GM12874 (cell line): ENCODE results near the gene DHRSX.

Source experiments
- CTCF ChIP-seq: IDR thresholded peaks from 2 replicates; pipeline ENCODE4 v1.5.1; 2011; ENCODE audit warnings: low read depth, mild to moderate bottlenecking, control low read depth, low read length, moderate library complexity; ENCODE audit not compliant: insufficient read depth

DHRSX gene

DNA sequence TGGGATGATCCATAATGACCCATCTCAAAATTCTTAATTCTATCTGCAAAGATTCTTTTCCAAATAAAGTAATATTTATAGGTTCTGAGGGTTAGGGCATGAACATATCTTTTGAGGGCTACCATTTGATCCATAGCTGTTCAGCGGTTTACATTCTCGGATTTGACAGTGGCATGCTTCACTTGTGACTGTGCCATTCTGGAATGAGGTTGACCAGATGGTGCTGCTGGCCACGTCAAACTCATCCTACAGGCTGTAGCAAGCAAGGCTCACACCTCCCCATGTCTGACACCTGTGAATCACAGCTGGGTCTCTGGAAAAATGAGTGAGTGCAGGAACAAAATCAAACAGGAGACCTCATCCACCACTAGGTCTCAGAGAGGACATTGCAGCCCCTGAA lies 280.5 kb downstream of the DHRSX start:
- no peak for TF ChIP-seq CTCF

DNA sequence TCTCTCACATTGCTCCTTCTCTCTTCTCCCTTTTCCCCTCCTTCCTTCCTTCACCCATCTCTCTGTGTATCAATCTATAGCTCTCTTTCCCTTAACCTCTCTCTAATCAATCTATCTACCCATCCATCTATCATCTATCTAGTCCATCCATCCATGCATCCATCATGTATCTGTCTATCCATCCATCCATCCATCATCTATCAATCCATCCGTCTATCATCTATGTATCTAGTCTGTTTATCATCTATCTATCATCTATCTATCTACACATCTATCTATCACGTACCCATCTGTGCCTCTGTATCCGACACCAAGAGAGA lies 307.5 kb downstream of the DHRSX start:
- TF ChIP-seq CTCF, result no peak

DNA sequence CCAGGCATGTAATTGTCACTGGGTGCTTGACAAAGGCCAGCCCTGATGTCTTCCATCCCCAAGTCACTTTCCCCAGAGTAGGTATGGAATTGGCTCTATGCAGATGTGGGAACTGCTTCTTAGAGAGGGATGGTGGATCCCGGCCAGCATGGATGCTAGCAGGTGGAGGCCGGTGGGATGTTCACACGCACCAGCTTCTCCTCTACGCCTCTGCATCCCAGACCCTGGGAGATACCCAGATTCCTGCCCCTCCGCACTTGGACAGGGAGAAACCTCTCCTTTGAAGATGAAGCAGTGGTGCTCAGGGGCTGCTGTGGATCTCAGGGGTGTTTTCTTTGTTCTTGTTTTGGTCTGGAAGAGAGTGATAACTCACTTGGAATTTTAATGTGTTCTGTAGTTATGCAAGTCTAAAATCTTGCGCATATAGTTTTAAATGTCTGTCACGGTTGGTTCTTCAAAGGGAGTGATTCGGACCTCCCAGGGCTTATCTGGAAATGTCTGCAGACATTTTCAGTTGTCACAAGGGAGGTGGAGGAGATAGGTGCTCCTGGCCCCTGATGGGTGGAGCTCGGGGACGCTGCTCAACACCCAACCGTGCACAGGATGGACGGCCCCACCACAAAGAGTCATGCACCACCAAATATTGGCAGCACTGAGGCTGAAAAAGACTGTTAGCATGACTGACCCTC lies 308.0 kb downstream of the DHRSX start:
- no peak for TF ChIP-seq CTCF

- TF ChIP-seq CTCF, result no peak
Observed at GRCh38 chrX:2188840-2189239, 311.9 kb downstream of the DHRSX start.

GRCh38 chrX:2188330-2188792 lies 312.4 kb downstream of the DHRSX start:
- no peak for TF ChIP-seq CTCF

- TF ChIP-seq CTCF, result no peak
Observed at GRCh38 chrX:2187352-2188115, 313.2 kb downstream of the DHRSX start.

GRCh38 chrX:2185341-2186082 lies 315.3 kb downstream of the DHRSX start:
- TF ChIP-seq CTCF, result no peak
